MCF 10A (cell line): ENCODE results near the gene RIMS4. TPM values are rescaled to one million over a fixed set of nuclear protein-coding genes. Genes with fewer than 3 reads are reported as not detected.

Source experiments
- BruUV-seq: library from RNA; stranded (reverse); fragments of 400-500 nt; replicated peaks from 2 replicates; lab custom pipeline; 2021; lab: Mats Ljungman, UMichigan
- CTCF ChIA-PET: fragments of 300-600 bp; sonication (Branson Sonifier 250); formaldehyde crosslinking; extraction: SDS; loops from one replicate; lab custom pipeline; 2021; ENCODE audit warnings: antibody characterized with exemption, inconsistent platforms; lab: Yijun Ruan, JAX
- POLR2A ChIA-PET: fragments of 300-600, 350-650 bp; sonication (Branson Sonifier 250); formaldehyde crosslinking; extraction: SDS; loops from one replicate; lab custom pipeline; 2020; ENCODE audit warnings: antibody characterized with exemption, inconsistent platforms; lab: Yijun Ruan, JAX
- DNase-seq: peaks from one replicate; pipeline ENCODE4 v3.0.0-alpha.2; 2018; ENCODE audit not compliant: unreplicated experiment
- H3K27ac Mint-ChIP-seq: one replicate; pipeline ENCODE4 v1.8.0; 2022; ENCODE audit warnings: mild to moderate bottlenecking, low read depth, mixed read lengths; ENCODE audit not compliant: unreplicated experiment
- H3K27me3 Mint-ChIP-seq: one replicate; pipeline ENCODE4 v1.8.0; 2022; ENCODE audit warnings: mixed read lengths; ENCODE audit not compliant: insufficient read depth, unreplicated experiment
- H3K36me3 Mint-ChIP-seq: one replicate; pipeline ENCODE4 v1.8.0; 2022; ENCODE audit warnings: mild to moderate bottlenecking, moderate library complexity, mixed read lengths; ENCODE audit not compliant: insufficient read depth, unreplicated experiment
- H3K4me1 Mint-ChIP-seq: one replicate; pipeline ENCODE4 v1.8.0; 2022; ENCODE audit warnings: mixed read lengths; ENCODE audit not compliant: insufficient read depth, unreplicated experiment
- H3K4me3 Mint-ChIP-seq: one replicate; pipeline ENCODE4 v1.8.0; 2022; ENCODE audit warnings: mild to moderate bottlenecking, moderate library complexity, mixed read lengths; ENCODE audit not compliant: unreplicated experiment
- H3K9me3 Mint-ChIP-seq: one replicate; pipeline ENCODE4 v1.8.0; 2022; ENCODE audit warnings: mixed read lengths; ENCODE audit not compliant: unreplicated experiment
- intact Hi-C: fragments of 100-400 bp; cut with micrococcal nuclease; formaldehyde crosslinking; loops from 2 replicates; pipeline ENCODE4 v1.14.1; 2022
- total RNA-seq: library from RNA; stranded (reverse); gene quantifications from 2 replicates; pipeline ENCODE4 v1.2.3, GENCODE V29; 2022
- TF ChIP-seq, protein P1 (sequence below): fragments of 200-600 bp; IDR thresholded peaks from one replicate; pipeline ENCODE4 v1.8.0; 2022; ENCODE audit warnings: antibody characterized with exemption, mild to moderate bottlenecking; ENCODE audit not compliant: unreplicated experiment

Gene RIMS4
- total RNA-seq, 1 experiment from 2014 or later: not detected

DNA sequence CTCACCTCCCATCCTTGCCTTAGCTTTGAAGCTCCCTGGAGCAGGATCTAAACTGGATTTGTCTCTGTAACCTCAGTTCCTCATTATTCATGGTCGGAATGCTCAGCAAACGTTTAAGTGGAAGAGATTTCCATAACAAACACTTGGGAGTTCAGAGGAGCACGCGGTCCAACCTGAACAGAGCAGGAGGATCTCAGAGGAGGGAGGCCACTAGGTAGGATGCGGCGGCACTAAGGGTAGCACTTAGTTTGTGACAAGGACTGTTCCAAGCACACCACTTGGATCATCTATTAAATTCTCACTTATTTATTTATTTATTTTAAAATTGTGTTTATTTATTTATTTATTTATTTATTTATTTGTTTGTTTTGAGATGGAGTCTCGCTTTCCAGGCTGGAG lies 108.5 kb downstream of the RIMS4 start:
- CTCF ChIA-PET: interaction anchor here (0.7 to 2.1 kb wide), 8 partner anchors 10 to 142 kb away, joined by 3 to 10 read pairs (median 4); no protein-coding TSS in a partner anchor
- POLR2A ChIA-PET: interaction anchor here (0.6 to 1.6 kb wide), 4 partner anchors 8 to 22 kb away, joined by 3 read pairs; no protein-coding TSS in a partner anchor
- no peak for DNase-seq
- Mint-ChIP-seq H3K27ac (no peak overlapping the region), H3K9me3 (no peaks in the 10 kb centered on the region), H3K36me3 (no peaks in the 10 kb centered on the region), H3K27me3 (no peaks in the 10 kb centered on the region), H3K4me1 (peaks cover 19% of the 10 kb centered on the region), H3K4me3 (no peak overlapping the region)
- TF ChIP-seq, protein P1, sequence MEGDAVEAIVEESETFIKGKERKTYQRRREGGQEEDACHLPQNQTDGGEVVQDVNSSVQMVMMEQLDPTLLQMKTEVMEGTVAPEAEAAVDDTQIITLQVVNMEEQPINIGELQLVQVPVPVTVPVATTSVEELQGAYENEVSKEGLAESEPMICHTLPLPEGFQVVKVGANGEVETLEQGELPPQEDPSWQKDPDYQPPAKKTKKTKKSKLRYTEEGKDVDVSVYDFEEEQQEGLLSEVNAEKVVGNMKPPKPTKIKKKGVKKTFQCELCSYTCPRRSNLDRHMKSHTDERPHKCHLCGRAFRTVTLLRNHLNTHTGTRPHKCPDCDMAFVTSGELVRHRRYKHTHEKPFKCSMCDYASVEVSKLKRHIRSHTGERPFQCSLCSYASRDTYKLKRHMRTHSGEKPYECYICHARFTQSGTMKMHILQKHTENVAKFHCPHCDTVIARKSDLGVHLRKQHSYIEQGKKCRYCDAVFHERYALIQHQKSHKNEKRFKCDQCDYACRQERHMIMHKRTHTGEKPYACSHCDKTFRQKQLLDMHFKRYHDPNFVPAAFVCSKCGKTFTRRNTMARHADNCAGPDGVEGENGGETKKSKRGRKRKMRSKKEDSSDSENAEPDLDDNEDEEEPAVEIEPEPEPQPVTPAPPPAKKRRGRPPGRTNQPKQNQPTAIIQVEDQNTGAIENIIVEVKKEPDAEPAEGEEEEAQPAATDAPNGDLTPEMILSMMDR: no peak
- intact Hi-C loops: no loop called here
- BruUV-seq: no TSS peak

Other genes with a start within 250 kb of the RIMS4 start
- gene PKIG, start 228.0 kb downstream of the RIMS4 start, total RNA-seq: 19.2 and 24.8 TPM in 2 replicates
- gene ADA, start 158.8 kb downstream of the RIMS4 start, total RNA-seq: 5.1 and 6.0 TPM in 2 replicates
- 0.93 and 1.4 TPM in 2 replicates for gene CCN5, start 95.2 kb downstream of the RIMS4 start, total RNA-seq
- 0.93 and 1.4 TPM in 2 replicates for gene KCNK15, start 64.7 kb downstream of the RIMS4 start, total RNA-seq
- 235 and 250 TPM in 2 replicates for gene YWHAB, start 75.2 kb upstream of the RIMS4 start, total RNA-seq
- gene PABPC1L, start 99.5 kb upstream of the RIMS4 start, total RNA-seq: 150 and 182 TPM in 2 replicates
- 55.5 and 60.0 TPM in 2 replicates for gene TOMM34, start 149.9 kb upstream of the RIMS4 start, total RNA-seq
- 47.7 and 51.4 TPM in 2 replicates for gene STK4, start 156.0 kb upstream of the RIMS4 start, total RNA-seq